ENCODE results near the gene UBR4.

DNA sequence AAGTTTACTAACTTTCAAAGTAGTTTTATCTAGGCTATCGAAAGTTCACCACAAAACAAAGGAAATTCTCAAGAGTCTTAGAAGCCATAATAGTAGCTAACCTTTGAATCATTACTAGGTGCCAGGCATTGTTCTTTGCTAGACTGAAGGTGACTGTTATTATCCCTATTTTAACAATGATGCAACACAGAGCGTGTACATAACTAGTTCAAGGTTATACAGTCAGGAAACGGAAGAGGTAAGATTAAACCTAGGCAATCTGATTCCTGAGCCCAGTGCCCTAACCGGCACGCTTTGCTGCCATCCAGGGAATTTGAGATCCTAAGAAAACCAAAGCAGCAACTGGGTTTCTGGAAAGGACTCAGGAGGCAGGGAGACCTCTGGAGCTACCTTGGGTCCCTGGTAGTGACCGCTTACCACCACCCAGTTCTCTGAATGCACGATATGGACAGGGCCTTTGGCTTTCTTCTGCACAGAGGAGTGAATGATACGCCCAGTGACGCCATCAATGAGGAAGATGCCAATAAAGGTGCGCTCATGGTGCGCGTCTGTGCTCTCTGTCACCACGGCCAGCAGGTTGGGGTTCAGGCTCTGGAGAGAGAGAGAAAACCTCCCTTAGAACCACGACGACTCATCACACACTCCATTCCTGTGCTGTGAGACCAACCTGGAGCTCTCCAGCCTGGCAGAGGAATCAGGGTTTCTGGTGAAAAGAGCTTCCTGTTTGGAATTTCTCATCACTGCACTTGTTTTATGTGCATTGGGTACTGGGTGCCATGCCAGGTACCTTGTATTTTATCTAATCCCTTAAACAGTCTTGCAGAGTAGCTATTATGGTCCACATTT lies 13.1 kb upstream of the UBR4 start:
- TF ChIP-seq POLR2A (IDR thresholded peaks at IDR 0.05; ENCODE audit: low read depth, low read length), result no peak
- no peak for TF ChIP-seq TAF1 (IDR thresholded peaks at IDR 0.05; ENCODE audit: borderline replicate concordance, low read depth, low read length)
